HFFc6 (cell line): ENCODE results near the gene BCAS3. TPM values are rescaled to one million over a fixed set of nuclear protein-coding genes. Genes with fewer than 3 reads are reported as not detected.

Experiments used
- DNase-seq: peaks from one replicate; pipeline ENCODE4 v3.0.0-alpha.2; 2018
- H3K27ac Mint-ChIP-seq: 2 replicates; pipeline ENCODE4 v1.8.0; 2020; ENCODE audit warnings: mild to moderate bottlenecking, mixed read lengths
- H3K27me3 Mint-ChIP-seq: 2 replicates; pipeline ENCODE4 v1.8.0; 2021; ENCODE audit warnings: mild to moderate bottlenecking, moderate library complexity, mixed read lengths; ENCODE audit not compliant: insufficient read depth
- H3K36me3 Mint-ChIP-seq: 2 replicates; pipeline ENCODE4 v1.8.0; 2021; ENCODE audit warnings: low read depth, mixed read lengths
- H3K4me1 Mint-ChIP-seq: 2 replicates; pipeline ENCODE4 v1.8.0; 2020; ENCODE audit warnings: low read depth, mixed read lengths
- H3K4me3 Mint-ChIP-seq: 2 replicates; pipeline ENCODE4 v1.8.0; 2020; ENCODE audit warnings: mild to moderate bottlenecking, moderate library complexity, mixed read lengths
- H3K9me3 Mint-ChIP-seq: 2 replicates; pipeline ENCODE4 v1.8.0; 2020; ENCODE audit warnings: mild to moderate bottlenecking, mixed read lengths
- CTCF ChIP-seq: fragments of 200-600 bp; sonication (generic); IDR thresholded peaks from 2 replicates; pipeline ENCODE4 v1.5.0; 2021; ENCODE audit warnings: antibody characterized with exemption, mild to moderate bottlenecking
- total RNA-seq, 6 experiments: library from RNA; stranded (reverse); fragmentation: NEBNext Ultra II Directional; extraction: Animal tissue kit (Norgen Biotek cat#: 25700); gene quantifications; 2 replicates in 1 of 6; 3 replicates in 5 of 6; pipeline ENCODE4 v1.2.3, GENCODE V29; 2021

The BCAS3 gene
- total RNA-seq, 6 experiments from 2014 or later = 9.8 to 13.8 (median 12.0) TPM

GRCh38 chr17:61399131-61400065, 721.7 kb downstream of the BCAS3 start, which contains the start of gene TBX2:
TSS of gene TBX2 (plus strand) at chr17:61399843. CDS start at chr17:61400177, 334 bp downstream.
- Mint-ChIP-seq H3K4me1 (peaks cover 39% of the 10 kb centered on the region), H3K27me3 (peaks cover 11% of the 10 kb centered on the region), H3K27ac (peak within 1 kb of the TSS; percentile 97), H3K36me3 (peaks cover 40% of the 10 kb centered on the region), H3K9me3 (no peaks in the 10 kb centered on the region), H3K4me3 (peak within 1 kb of the TSS; percentile 95)
- TF ChIP-seq CTCF = peak; percentile 66
- peak; percentile 93 for DNase-seq

- DNase-seq = no peak
- H3K9me3 Mint-ChIP-seq = no peaks in the 10 kb centered on the region
- peaks cover 11% of the 10 kb centered on the region for H3K27me3 Mint-ChIP-seq
- H3K27ac Mint-ChIP-seq = peak overlapping the region; percentile 97
- H3K36me3 Mint-ChIP-seq = peaks cover 40% of the 10 kb centered on the region
- peaks cover 31% of the 10 kb centered on the region for H3K4me1 Mint-ChIP-seq
- peak overlapping the region; percentile 92 for H3K4me3 Mint-ChIP-seq
- TF ChIP-seq CTCF = no peak
These were observed 722.5 kb downstream of the BCAS3 start for GRCh38 chr17:61400066-61400716.

GRCh38 chr17:61400717-61401388, 723.2 kb downstream of the BCAS3 start:
- H3K4me3 Mint-ChIP-seq = peak overlapping the region; percentile 92
- peaks cover 40% of the 10 kb centered on the region for H3K36me3 Mint-ChIP-seq
- peak overlapping the region; percentile 97 for H3K27ac Mint-ChIP-seq
- no peaks in the 10 kb centered on the region for H3K9me3 Mint-ChIP-seq
- peaks cover 11% of the 10 kb centered on the region for H3K27me3 Mint-ChIP-seq
- DNase-seq = no peak
- H3K4me1 Mint-ChIP-seq = peaks cover 30% of the 10 kb centered on the region
- no peak for TF ChIP-seq CTCF

GRCh38 chr17:61401389-61402072, 723.9 kb downstream of the BCAS3 start:
- H3K27ac Mint-ChIP-seq = peak overlapping the region; percentile 97
- DNase-seq = no peak
- peaks cover 11% of the 10 kb centered on the region for H3K27me3 Mint-ChIP-seq
- no peaks in the 10 kb centered on the region for H3K9me3 Mint-ChIP-seq
- TF ChIP-seq CTCF = no peak; the same call in 1 of the 2 replicates
- peaks cover 43% of the 10 kb centered on the region for H3K36me3 Mint-ChIP-seq
- peak overlapping the region; percentile 92 for H3K4me3 Mint-ChIP-seq
- H3K4me1 Mint-ChIP-seq = peaks cover 36% of the 10 kb centered on the region

- no peak for DNase-seq
- TF ChIP-seq CTCF = no peak
- no peaks in the 10 kb centered on the region for H3K9me3 Mint-ChIP-seq
- peaks cover 11% of the 10 kb centered on the region for H3K27me3 Mint-ChIP-seq
- H3K36me3 Mint-ChIP-seq = peaks cover 46% of the 10 kb centered on the region
- peak overlapping the region; percentile 97 for H3K27ac Mint-ChIP-seq
- peaks cover 42% of the 10 kb centered on the region for H3K4me1 Mint-ChIP-seq
- peak overlapping the region; percentile 92 for H3K4me3 Mint-ChIP-seq
These were observed 724.5 kb downstream of the BCAS3 start for GRCh38 chr17:61402073-61402541.
